Activated CD8-positive, alpha-beta memory T cell treated with anti-CD3 and anti-CD28 coated beads, Interleukin-2, amount 50 U/mL, for 1 hour (primary cell): Measurements from ENCODE around the gene SFXN5.

Source experiments
- DNase-seq: peaks from one replicate; pipeline ENCODE4 v3.0.0-alpha.2; 2020; ENCODE audit errors: extremely low read depth

SFXN5 gene

GRCh38 chr2:72942293-72942692, 129.2 kb downstream of the SFXN5 start:
- DNase-seq = no peak

- no peak for DNase-seq
Measured at GRCh38 chr2:72940786-72941185, 130.7 kb downstream of the SFXN5 start.

GRCh38 chr2:72940361-72940760, 131.2 kb downstream of the SFXN5 start:
- no peak for DNase-seq

- no peak for DNase-seq
Measured at GRCh38 chr2:72938455-72938854, 133.1 kb downstream of the SFXN5 start.

- no peak for DNase-seq
Measured at GRCh38 chr2:72937356-72937669, 134.2 kb downstream of the SFXN5 start.

GRCh38 chr2:72936660-72937355, 134.7 kb downstream of the SFXN5 start:
- DNase-seq = no peak

- DNase-seq = no peak
Measured at GRCh38 chr2:72935611-72935957, 135.9 kb downstream of the SFXN5 start.

- no peak for DNase-seq
Measured at GRCh38 chr2:72934683-72935610, 136.6 kb downstream of the SFXN5 start.

- no peak for DNase-seq
Measured at GRCh38 chr2:72933646-72934151, 137.8 kb downstream of the SFXN5 start.

- DNase-seq = no peak
Measured at GRCh38 chr2:72933207-72933606, 138.3 kb downstream of the SFXN5 start.

GRCh38 chr2:72932805-72933204, 138.7 kb downstream of the SFXN5 start:
- DNase-seq = no peak

GRCh38 chr2:72932045-72932740, 139.3 kb downstream of the SFXN5 start:
- no peak for DNase-seq

- no peak for DNase-seq
Measured at GRCh38 chr2:72931280-72931910, 140.1 kb downstream of the SFXN5 start.

GRCh38 chr2:72929010-72929409, 142.5 kb downstream of the SFXN5 start:
- no peak for DNase-seq

- no peak for DNase-seq
Measured at GRCh38 chr2:72927619-72928550, 143.6 kb downstream of the SFXN5 start.

GRCh38 chr2:72926811-72927465, 144.6 kb downstream of the SFXN5 start:
- DNase-seq = no peak

GRCh38 chr2:72926368-72926767, 145.1 kb downstream of the SFXN5 start:
- DNase-seq = no peak

GRCh38 chr2:72925328-72925943, 146.1 kb downstream of the SFXN5 start:
- no peak for DNase-seq

GRCh38 chr2:72924353-72925240, 146.9 kb downstream of the SFXN5 start:
- no peak for DNase-seq
